GM21367 (cell line): ENCODE data around the gene BRD4.

ENCODE experiments used
- ATAC-seq: cut with Tn5 transposase; IDR thresholded peaks from one replicate; pipeline ENCODE4 v1.9.1; 2021; ENCODE audit not compliant: unreplicated experiment

The BRD4 gene

GRCh38 chr19:15197275-15197941 is 134.9 kb downstream of the BRD4 start:
- no peak for ATAC-seq

- no peak for ATAC-seq
Observed at GRCh38 chr19:15196360-15197005, 135.9 kb downstream of the BRD4 start.

- ATAC-seq: no peak
Observed at GRCh38 chr19:15195371-15196334, 136.7 kb downstream of the BRD4 start.

GRCh38 chr19:15194938-15195337 is 137.4 kb downstream of the BRD4 start:
- ATAC-seq: no peak

GRCh38 chr19:15191982-15192381 is 140.4 kb downstream of the BRD4 start:
- ATAC-seq: no peak

GRCh38 chr19:15191514-15191913 is 140.8 kb downstream of the BRD4 start:
- no peak for ATAC-seq

- no peak for ATAC-seq
Observed at GRCh38 chr19:15188851-15189250, 143.5 kb downstream of the BRD4 start.

GRCh38 chr19:15187026-15188007 is 145.0 kb downstream of the BRD4 start:
- no peak for ATAC-seq
